ENCODE results near the gene DQX1.

Gene DQX1

DNA sequence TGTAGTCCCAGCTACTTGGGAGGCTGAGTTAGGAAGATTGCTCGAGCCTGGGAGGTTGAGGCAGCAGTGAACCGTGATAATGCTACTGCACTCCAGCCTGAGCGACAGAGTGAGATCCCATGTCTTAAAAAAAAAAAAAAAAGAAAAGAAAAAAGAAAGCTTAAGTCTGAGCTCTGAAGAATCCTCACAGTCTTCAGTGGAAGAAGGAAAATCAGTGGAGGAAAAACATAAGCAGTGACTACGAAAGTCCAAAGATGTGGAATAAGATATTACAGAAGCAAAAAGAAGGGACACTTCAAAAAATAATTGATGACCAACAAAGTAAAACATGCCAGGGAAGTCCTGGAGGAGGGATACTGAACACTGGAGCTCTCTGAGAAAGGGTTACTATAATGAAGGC, 15.8 kb downstream of the DQX1 start:
- H3K27ac ChIP-seq = no peak overlapping the region
- TF ChIP-seq, protein P1, sequence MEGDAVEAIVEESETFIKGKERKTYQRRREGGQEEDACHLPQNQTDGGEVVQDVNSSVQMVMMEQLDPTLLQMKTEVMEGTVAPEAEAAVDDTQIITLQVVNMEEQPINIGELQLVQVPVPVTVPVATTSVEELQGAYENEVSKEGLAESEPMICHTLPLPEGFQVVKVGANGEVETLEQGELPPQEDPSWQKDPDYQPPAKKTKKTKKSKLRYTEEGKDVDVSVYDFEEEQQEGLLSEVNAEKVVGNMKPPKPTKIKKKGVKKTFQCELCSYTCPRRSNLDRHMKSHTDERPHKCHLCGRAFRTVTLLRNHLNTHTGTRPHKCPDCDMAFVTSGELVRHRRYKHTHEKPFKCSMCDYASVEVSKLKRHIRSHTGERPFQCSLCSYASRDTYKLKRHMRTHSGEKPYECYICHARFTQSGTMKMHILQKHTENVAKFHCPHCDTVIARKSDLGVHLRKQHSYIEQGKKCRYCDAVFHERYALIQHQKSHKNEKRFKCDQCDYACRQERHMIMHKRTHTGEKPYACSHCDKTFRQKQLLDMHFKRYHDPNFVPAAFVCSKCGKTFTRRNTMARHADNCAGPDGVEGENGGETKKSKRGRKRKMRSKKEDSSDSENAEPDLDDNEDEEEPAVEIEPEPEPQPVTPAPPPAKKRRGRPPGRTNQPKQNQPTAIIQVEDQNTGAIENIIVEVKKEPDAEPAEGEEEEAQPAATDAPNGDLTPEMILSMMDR (conservative IDR thresholded peaks at IDR 0.05) = no peak

DNA sequence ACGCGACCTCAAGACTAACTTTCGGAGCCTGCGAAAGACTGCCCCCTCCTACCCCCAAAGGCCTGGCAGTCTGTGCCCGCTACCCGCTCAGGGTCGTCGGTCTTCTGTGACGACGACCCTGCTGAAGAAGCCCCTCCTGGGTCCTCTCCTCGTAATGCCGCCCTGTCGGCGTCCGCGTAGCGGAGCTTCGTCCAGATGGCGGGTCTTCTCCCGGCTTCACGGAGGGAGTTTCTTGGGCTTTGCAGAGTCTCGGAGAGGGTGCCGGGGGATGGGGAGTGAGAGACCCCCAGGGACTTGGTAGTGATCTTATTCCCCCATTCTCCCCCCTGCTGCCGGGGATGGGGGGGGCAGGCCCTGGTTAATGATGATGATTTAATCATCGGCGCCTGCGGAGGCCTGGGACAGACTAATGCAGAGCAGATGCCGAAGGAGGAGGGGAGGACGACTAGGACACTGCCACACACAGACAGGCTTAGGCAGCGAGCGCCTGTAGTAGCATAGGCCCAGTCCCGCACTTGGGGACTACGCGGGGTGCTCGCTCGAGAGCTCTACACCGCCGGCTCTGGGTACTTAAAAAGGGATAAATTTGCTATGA, 18.0 kb downstream of the DQX1 start:
- peak overlapping the region; percentile 98 for H3K27ac ChIP-seq

DNA sequence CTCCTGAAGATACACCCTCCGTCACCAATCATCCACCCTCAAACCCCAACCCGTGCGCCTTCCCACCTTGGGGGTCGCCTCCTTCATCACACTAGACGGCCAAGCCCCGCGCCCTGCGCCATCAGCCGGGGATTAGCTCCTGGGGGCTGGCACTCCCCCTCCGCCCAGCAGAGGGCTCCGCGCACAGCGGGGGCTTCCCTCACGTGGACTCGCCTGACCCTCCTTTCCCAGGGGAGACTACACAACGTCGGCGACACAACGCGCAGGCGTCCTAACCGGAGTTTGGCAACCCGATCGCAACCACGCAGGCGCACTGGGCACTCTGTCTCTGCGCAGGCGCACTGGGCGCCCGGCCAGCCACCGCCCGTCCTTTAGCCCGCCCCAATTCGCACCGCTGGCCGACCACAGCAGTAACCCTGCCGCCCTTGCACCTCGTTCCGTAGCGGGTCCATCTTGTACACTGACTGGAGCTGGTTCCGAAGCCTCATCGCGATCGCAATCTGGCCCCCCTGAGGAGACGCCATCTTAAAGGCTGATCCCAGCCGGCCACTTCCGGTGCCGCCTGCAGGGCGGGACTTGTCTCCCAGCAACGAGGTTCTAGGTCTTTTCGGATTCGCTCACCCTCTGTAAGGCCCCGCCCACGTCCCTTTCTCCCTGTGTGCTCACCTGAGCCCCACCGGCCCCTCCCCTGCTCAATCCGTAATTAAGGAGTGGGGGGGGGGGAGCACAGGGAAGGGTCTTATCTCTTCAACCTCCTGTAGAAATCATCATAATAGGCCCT, 18.7 kb downstream of the DQX1 start, which contains the start of gene PCGF1:
TSS of gene PCGF1 (minus strand) at position 551 of the 781 bp plus-strand sequence. CDS start at position 524, 27 bp downstream.
- TF ChIP-seq, protein P1 (conservative IDR thresholded peaks at IDR 0.05) = peak; percentile 53
- peak within 1 kb of the TSS; percentile 98 for H3K27ac ChIP-seq

More for the DNA sequence above, 18.0 kb downstream of the DQX1 start:
- TF ChIP-seq, protein P1 (conservative IDR thresholded peaks at IDR 0.05) = no peak

DNA sequence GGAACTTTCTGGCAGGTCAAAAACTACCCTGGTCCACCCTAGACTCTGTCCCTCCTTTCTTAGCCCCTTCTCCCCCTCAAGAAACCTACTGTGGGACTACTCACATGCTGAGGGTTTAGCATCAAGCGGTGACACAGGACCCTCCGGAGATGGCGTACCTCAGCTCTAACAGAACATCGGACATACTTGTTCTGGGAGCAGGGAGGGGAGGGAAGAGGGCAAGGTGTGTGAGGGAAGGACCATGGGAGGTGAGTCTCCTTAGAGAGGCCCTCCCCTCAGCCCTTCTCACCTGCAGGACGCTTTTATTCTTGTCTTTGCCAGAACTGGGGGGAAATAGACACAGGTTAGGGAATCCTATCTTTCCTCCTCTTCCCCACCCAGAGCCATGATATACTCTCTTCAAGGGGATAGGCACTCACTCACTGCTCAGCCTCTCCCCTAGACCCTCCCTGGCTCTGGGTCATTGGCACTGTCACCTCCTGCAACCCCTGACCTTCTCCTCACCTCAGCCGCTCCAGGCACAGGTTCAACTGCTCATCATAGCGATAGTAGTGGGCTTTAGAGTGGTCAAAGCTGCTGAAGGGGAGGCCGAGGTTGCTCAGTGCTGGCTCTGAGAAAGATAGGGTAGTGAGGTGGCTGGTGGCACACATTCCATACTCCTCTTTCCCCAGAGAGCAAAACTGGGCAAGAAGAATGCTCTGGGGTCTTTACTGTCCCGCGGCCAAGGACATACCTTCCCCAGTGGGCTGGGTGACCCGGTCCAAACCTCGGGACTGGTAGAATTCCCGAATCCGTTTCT, 20.4 kb downstream of the DQX1 start:
- peak overlapping the region; percentile 98; the same call in 1 of the 2 replicates for H3K27ac ChIP-seq
- TF ChIP-seq, protein P1 (conservative IDR thresholded peaks at IDR 0.05) = no peak

DNA sequence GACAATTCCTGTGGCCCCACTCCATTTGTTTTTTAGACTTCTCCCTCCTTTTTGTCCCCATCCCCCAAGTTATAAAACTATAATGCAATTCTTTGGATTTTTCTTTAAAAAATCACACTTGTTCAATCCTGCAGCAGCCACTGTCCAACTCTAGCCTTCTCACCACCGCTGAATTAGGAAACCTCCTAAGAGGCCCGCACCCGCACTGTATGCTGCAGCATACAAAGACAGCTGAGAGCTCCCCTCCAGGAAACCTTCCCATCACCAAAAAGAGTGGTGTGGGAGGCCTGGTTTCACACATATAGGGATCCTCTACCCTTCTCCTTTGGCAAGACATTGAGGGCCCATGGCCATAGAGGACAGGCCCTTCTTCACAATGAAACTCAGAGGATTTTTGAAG, 21.4 kb downstream of the DQX1 start:
- TF ChIP-seq, protein P1 (conservative IDR thresholded peaks at IDR 0.05) = no peak
- no peak overlapping the region for H3K27ac ChIP-seq

DNA sequence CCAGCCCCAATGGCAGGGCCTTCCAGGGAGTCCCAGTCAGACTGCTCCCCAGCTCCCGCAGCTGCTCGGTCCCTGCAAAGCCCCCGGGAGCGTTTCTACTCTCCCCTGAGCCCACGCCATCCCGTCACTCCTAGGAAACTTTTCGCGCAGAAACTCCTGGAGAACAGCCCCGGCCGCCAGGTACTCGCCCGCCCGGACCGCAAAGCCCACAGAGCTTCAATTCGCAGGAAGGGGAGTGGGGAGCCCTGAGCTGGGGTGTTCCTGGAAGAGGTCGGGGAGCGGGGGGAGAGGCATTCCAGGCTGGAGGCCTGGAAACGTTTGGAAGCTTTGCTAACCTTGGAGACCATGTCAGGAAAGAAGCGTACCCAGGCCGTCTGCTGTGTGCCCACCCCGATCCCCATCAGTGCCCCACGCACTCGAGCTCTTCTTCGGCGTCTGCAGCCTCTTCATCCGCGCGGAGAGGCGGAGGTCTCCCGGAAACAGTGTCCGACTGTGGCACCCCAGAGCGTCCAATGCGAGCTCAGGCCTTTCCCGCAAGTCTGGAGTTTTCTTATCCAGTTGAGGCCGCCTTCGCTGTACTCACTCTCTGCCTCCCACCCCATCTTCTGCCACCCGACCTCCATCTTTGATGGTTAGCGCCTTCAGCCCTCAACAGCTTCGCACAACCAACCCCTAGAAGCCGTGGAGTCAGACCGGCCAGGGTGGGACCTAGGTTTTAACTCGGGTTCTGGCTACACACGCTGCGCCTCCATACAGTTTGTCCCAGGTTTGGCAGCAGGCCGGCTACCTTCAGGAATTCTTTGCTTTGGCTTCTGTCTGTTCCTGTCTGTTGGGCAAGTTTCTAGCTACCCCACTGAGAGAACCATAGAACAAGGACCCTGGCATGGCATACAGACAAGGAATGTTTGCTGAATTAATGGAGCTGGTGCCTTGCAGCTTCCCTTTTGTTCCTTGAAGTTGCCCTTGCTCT, 22.2 kb downstream of the DQX1 start:
- no peak overlapping the region for H3K27ac ChIP-seq
- TF ChIP-seq, protein P1 (conservative IDR thresholded peaks at IDR 0.05) = no peak
